ENCODE measurements around the gene CPLX3. TPM values are rescaled to one million over a fixed set of nuclear protein-coding genes. Genes with fewer than 3 reads are reported as not detected.

CPLX3 gene
- polyA plus RNA-seq, 1 donor from 2014 or later: 0.27 TPM

DNA sequence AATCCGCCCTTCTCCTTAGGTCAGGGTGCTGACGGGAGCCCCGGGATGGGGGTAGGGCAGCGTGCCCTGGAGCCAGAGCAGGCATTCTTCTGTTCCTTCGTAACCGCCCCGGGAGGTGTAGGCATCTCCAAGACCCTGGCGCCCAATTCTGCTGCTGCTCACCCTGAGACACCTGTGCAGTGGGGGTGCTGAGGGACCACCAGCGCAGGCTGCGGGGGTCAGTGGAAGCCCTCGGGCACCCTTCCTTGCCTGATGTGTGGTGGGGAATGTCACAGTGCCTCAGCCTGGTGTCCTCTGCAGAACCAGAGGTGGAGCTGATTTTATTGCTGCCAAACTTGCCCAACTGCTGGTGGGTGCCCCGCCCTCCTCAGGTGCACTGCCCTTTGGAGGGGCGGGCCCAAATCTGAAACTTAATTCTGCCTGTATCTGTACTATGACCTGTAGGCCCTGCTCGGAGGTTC lies 37.2 kb upstream of the CPLX3 start:
- Histone ChIP-seq H3K27ac (ENCODE audit: low read length) (no peak overlapping the region), H3K9ac (ENCODE audit: low read length) (no peak overlapping the region), H3K27me3 (ENCODE audit: insufficient read depth, low read depth, low read length) (no peaks in the 10 kb centered on the region), H2AFZ (ENCODE audit: low read depth, low read length) (no peak overlapping the region), H3K9me2 (ENCODE audit: insufficient read depth, low read length) (no peaks in the 10 kb centered on the region), H3F3A (ENCODE audit: insufficient read depth, low read length, poor library complexity, severe bottlenecking) (no peaks in the 10 kb centered on the region), H3K79me2 (replicated peaks; ENCODE audit: insufficient read depth, low read length) (peaks cover 42% of the 10 kb centered on the region), H3K36me3 (ENCODE audit: insufficient read depth, low read length) (no peaks in the 10 kb centered on the region), H3K9me3 (ENCODE audit: low read length) (no peaks in the 10 kb centered on the region), H3K4me2 (ENCODE audit: low read length) (no peak overlapping the region), H3K4me3 (ENCODE audit: low read length) (no peak overlapping the region), H4K20me1 (ENCODE audit: insufficient read depth) (no peaks in the 10 kb centered on the region)
- TF ChIP-seq EZH2 (IDR thresholded peaks at IDR 0.05; ENCODE audit: borderline replicate concordance, insufficient read depth, low read length, poor library complexity, severe bottlenecking): no peak
- TF ChIP-seq TAF1 (IDR thresholded peaks at IDR 0.05; ENCODE audit: low read depth): no peak
- TF ChIP-seq SMC3 (conservative IDR thresholded peaks at IDR 0.05; ENCODE audit: poor library complexity): no peak
- TF ChIP-seq, protein P1, sequence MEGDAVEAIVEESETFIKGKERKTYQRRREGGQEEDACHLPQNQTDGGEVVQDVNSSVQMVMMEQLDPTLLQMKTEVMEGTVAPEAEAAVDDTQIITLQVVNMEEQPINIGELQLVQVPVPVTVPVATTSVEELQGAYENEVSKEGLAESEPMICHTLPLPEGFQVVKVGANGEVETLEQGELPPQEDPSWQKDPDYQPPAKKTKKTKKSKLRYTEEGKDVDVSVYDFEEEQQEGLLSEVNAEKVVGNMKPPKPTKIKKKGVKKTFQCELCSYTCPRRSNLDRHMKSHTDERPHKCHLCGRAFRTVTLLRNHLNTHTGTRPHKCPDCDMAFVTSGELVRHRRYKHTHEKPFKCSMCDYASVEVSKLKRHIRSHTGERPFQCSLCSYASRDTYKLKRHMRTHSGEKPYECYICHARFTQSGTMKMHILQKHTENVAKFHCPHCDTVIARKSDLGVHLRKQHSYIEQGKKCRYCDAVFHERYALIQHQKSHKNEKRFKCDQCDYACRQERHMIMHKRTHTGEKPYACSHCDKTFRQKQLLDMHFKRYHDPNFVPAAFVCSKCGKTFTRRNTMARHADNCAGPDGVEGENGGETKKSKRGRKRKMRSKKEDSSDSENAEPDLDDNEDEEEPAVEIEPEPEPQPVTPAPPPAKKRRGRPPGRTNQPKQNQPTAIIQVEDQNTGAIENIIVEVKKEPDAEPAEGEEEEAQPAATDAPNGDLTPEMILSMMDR (IDR thresholded peaks at IDR 0.05; ENCODE audit: poor library complexity, severe bottlenecking): no peak
- TF ChIP-seq, protein P2, sequence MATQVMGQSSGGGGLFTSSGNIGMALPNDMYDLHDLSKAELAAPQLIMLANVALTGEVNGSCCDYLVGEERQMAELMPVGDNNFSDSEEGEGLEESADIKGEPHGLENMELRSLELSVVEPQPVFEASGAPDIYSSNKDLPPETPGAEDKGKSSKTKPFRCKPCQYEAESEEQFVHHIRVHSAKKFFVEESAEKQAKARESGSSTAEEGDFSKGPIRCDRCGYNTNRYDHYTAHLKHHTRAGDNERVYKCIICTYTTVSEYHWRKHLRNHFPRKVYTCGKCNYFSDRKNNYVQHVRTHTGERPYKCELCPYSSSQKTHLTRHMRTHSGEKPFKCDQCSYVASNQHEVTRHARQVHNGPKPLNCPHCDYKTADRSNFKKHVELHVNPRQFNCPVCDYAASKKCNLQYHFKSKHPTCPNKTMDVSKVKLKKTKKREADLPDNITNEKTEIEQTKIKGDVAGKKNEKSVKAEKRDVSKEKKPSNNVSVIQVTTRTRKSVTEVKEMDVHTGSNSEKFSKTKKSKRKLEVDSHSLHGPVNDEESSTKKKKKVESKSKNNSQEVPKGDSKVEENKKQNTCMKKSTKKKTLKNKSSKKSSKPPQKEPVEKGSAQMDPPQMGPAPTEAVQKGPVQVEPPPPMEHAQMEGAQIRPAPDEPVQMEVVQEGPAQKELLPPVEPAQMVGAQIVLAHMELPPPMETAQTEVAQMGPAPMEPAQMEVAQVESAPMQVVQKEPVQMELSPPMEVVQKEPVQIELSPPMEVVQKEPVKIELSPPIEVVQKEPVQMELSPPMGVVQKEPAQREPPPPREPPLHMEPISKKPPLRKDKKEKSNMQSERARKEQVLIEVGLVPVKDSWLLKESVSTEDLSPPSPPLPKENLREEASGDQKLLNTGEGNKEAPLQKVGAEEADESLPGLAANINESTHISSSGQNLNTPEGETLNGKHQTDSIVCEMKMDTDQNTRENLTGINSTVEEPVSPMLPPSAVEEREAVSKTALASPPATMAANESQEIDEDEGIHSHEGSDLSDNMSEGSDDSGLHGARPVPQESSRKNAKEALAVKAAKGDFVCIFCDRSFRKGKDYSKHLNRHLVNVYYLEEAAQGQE (IDR thresholded peaks at IDR 0.05; ENCODE audit: borderline replicate concordance): no peak

DNA sequence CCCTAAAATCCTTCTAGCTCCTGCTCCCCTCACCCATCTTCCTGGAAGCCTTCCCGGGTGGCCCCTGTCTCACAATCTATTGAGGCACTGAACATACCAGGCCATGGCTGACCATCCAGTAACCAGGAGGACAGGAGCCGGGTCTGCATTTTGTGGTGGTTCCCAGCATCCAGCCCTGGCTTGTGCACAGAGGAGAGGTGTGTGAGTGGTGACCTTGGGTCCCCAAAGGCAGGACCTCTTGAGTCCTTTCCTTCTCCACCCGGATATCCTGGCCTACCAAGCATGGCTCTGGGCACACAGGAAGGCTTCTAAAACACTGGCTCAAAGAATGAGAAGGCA lies 36.7 kb upstream of the CPLX3 start:
- H3K4me3 ChIP-seq (ENCODE audit: low read length): no peak overlapping the region
- H3K27me3 ChIP-seq (ENCODE audit: insufficient read depth, low read depth, low read length): no peaks in the 10 kb centered on the region
- no peak overlapping the region for H3K4me2 ChIP-seq (ENCODE audit: low read length)
- H3K9me3 ChIP-seq (ENCODE audit: low read length): no peaks in the 10 kb centered on the region
- H3K36me3 ChIP-seq (ENCODE audit: insufficient read depth, low read length): no peaks in the 10 kb centered on the region
- no peaks in the 10 kb centered on the region for H4K20me1 ChIP-seq (ENCODE audit: insufficient read depth)
- peaks cover 37% of the 10 kb centered on the region for H3K79me2 ChIP-seq (replicated peaks; ENCODE audit: insufficient read depth, low read length)
- H2AFZ ChIP-seq (ENCODE audit: low read depth, low read length): no peak overlapping the region
- no peak overlapping the region for H3K9ac ChIP-seq (ENCODE audit: low read length)
- no peak overlapping the region for H3K27ac ChIP-seq (ENCODE audit: low read length)
- no peaks in the 10 kb centered on the region for H3F3A ChIP-seq (ENCODE audit: insufficient read depth, low read length, poor library complexity, severe bottlenecking)
- H3K9me2 ChIP-seq (ENCODE audit: insufficient read depth, low read length): no peaks in the 10 kb centered on the region
- TF ChIP-seq EP300 (conservative IDR thresholded peaks at IDR 0.05; ENCODE audit: poor library complexity, severe bottlenecking): no peak
- TF ChIP-seq MXI1 (conservative IDR thresholded peaks at IDR 0.05; ENCODE audit: poor library complexity, severe bottlenecking): no peak
- TF ChIP-seq, protein P2 (IDR thresholded peaks at IDR 0.05; ENCODE audit: borderline replicate concordance): no peak
- no peak for TF ChIP-seq POLR2AphosphoS5 (IDR thresholded peaks at IDR 0.05)
- TF ChIP-seq, protein P1 (IDR thresholded peaks at IDR 0.05; ENCODE audit: poor library complexity, severe bottlenecking): no peak
- TF ChIP-seq SMC3 (conservative IDR thresholded peaks at IDR 0.05; ENCODE audit: poor library complexity): no peak
- no peak for TF ChIP-seq RAD21 (conservative IDR thresholded peaks at IDR 0.05)
- no peak for TF ChIP-seq EZH2 (IDR thresholded peaks at IDR 0.05; ENCODE audit: borderline replicate concordance, insufficient read depth, low read length, poor library complexity, severe bottlenecking)
- TF ChIP-seq TAF1 (IDR thresholded peaks at IDR 0.05; ENCODE audit: low read depth): no peak
